ENCODE measurements around the gene DGKI. TPM values are rescaled to one million over a fixed set of nuclear protein-coding genes. Genes with fewer than 3 reads are reported as not detected.

Gene DGKI
- total RNA-seq, 1 experiment from 2014 or later, result 0.15 TPM

DNA sequence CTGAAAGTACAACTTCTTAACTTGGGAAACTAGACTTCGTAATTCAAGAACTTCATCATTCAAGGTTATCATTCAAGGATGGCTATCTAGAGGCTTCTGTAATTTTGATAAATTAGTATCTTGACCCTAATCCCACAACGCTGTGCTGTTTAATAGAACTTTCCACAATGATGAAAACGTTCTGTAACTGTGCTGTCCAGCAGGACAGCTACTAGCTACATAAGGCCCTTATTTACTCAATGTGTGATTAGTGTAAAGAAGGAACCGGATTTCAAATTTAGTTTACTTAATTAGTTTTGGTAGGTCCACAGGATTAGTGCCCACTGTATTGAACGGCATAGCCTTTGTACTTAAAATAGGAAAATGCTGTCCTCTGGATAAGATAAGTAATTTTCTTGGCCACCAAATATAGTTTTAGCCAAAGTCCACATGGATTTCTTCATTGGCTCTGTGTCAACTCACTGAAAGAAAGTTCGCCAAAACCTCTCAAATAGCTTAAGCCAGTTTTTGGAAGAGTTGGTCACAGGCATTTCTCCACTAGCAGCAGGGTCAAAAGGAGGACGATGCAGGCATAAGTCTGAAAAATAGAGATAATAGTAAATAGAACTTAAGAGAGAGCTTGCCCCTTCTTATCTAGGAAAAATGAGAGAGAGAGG is 17.3 kb downstream of the DGKI start:
- DNase-seq (ENCODE audit: low read depth, low spot score), result no peak
- no TSS peak for BruUV-seq (replicated peaks)
- POLR2A ChIA-PET, result no interaction called here
- RAD21 ChIA-PET (ENCODE audit: low non-redundant PET in 1 of 2, low total read pairs in 2 of 2, uncharacterized antibody in 2 of 2, unreplicated experiment in 2 of 2), result no interaction called here
- Histone ChIP-seq H3K9me3 (ENCODE audit: control insufficient read depth in 1 of 2, insufficient read depth in 1 of 2, low read depth in 1 of 2, low read length in 2 of 2) (no peaks in the 10 kb centered on the region), H2AFZ (ENCODE audit: low read depth, low read length, poor library complexity, severe bottlenecking) (no peak overlapping the region), H3K9me2 (ENCODE audit: insufficient read depth) (no peaks in the 10 kb centered on the region), H3K36me3 (ENCODE audit: control insufficient read depth in 1 of 2, insufficient read depth in 2 of 2, low read length in 2 of 2) (no peaks in the 10 kb centered on the region), H3K4me3 (replicated peaks in 1 of 2; ENCODE audit: low read depth in 1 of 2, low read length in 2 of 2) (no peak overlapping the region), H4K20me1 (ENCODE audit: insufficient read depth) (no peaks in the 10 kb centered on the region), H3K4me2 (ENCODE audit: low read length) (no peak overlapping the region), H3K27ac (ENCODE audit: low read depth, low read length) (no peak overlapping the region), H3K9ac (ENCODE audit: low read length) (no peak overlapping the region), H3K4me1 (ENCODE audit: control insufficient read depth in 1 of 2, insufficient read depth in 2 of 2, low read length in 2 of 2) (no peaks in the 10 kb centered on the region), H3K79me2 (ENCODE audit: insufficient read depth, low read length) (no peaks in the 10 kb centered on the region), H3K27me3 (ENCODE audit: insufficient read depth, low read length) (peaks cover 11% of the 10 kb centered on the region)
- TF ChIP-seq SP1 (IDR thresholded peaks at IDR 0.05; ENCODE audit: low read depth), result no peak
- TF ChIP-seq ATF3 (IDR thresholded peaks at IDR 0.05), result no peak
- TF ChIP-seq EGR1 (IDR thresholded peaks at IDR 0.05; ENCODE audit: low read depth), result no peak
- no peak for TF ChIP-seq CEBPB (IDR thresholded peaks at IDR 0.05; ENCODE audit: low read depth)
- TF ChIP-seq POLR2A (IDR thresholded peaks at IDR 0.05; ENCODE audit: borderline replicate concordance, extremely low read depth, insufficient read depth, insufficient read length), result no peak
- no peak for TF ChIP-seq ZFX (IDR thresholded peaks at IDR 0.05)
- TF ChIP-seq, protein P1, sequence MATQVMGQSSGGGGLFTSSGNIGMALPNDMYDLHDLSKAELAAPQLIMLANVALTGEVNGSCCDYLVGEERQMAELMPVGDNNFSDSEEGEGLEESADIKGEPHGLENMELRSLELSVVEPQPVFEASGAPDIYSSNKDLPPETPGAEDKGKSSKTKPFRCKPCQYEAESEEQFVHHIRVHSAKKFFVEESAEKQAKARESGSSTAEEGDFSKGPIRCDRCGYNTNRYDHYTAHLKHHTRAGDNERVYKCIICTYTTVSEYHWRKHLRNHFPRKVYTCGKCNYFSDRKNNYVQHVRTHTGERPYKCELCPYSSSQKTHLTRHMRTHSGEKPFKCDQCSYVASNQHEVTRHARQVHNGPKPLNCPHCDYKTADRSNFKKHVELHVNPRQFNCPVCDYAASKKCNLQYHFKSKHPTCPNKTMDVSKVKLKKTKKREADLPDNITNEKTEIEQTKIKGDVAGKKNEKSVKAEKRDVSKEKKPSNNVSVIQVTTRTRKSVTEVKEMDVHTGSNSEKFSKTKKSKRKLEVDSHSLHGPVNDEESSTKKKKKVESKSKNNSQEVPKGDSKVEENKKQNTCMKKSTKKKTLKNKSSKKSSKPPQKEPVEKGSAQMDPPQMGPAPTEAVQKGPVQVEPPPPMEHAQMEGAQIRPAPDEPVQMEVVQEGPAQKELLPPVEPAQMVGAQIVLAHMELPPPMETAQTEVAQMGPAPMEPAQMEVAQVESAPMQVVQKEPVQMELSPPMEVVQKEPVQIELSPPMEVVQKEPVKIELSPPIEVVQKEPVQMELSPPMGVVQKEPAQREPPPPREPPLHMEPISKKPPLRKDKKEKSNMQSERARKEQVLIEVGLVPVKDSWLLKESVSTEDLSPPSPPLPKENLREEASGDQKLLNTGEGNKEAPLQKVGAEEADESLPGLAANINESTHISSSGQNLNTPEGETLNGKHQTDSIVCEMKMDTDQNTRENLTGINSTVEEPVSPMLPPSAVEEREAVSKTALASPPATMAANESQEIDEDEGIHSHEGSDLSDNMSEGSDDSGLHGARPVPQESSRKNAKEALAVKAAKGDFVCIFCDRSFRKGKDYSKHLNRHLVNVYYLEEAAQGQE (IDR thresholded peaks at IDR 0.05; ENCODE audit: low read depth), result no peak
- TF ChIP-seq ZNF274 (IDR thresholded peaks at IDR 0.05; ENCODE audit: low read depth, low read length), result no peak
- TF ChIP-seq POLR2AphosphoS5 (IDR thresholded peaks at IDR 0.05; ENCODE audit: low read depth, low read length), result no peak
- no peak for TF ChIP-seq RAD21 (IDR thresholded peaks at IDR 0.05; ENCODE audit: low read depth)
- TF ChIP-seq, protein P2, sequence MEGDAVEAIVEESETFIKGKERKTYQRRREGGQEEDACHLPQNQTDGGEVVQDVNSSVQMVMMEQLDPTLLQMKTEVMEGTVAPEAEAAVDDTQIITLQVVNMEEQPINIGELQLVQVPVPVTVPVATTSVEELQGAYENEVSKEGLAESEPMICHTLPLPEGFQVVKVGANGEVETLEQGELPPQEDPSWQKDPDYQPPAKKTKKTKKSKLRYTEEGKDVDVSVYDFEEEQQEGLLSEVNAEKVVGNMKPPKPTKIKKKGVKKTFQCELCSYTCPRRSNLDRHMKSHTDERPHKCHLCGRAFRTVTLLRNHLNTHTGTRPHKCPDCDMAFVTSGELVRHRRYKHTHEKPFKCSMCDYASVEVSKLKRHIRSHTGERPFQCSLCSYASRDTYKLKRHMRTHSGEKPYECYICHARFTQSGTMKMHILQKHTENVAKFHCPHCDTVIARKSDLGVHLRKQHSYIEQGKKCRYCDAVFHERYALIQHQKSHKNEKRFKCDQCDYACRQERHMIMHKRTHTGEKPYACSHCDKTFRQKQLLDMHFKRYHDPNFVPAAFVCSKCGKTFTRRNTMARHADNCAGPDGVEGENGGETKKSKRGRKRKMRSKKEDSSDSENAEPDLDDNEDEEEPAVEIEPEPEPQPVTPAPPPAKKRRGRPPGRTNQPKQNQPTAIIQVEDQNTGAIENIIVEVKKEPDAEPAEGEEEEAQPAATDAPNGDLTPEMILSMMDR (IDR thresholded peaks at IDR 0.05 in 2 of 3, conservative IDR thresholded peaks at IDR 0.05 in 1 of 3; ENCODE audit: borderline replicate concordance in 1 of 3, insufficient read depth in 1 of 3, low read depth in 2 of 3, low read length in 2 of 3), result no peak
- no peak for TF ChIP-seq TCF7L2 (IDR thresholded peaks at IDR 0.05; ENCODE audit: borderline replicate concordance, extremely low read depth, insufficient read depth, insufficient read length)
- TF ChIP-seq FOSL1 (IDR thresholded peaks at IDR 0.05; ENCODE audit: low read depth), result no peak
- no peak for TF ChIP-seq SIN3A (IDR thresholded peaks at IDR 0.05; ENCODE audit: low read depth)
- no peak for TF ChIP-seq YY1 (IDR thresholded peaks at IDR 0.05; ENCODE audit: extremely low read depth, insufficient replicate concordance, low read depth, low read length)
- no peak for TF ChIP-seq CBX3 (IDR thresholded peaks at IDR 0.05; ENCODE audit: low read depth)
- TF ChIP-seq EZH2phosphoT487 (IDR thresholded peaks at IDR 0.05; ENCODE audit: borderline replicate concordance), result no peak
- TF ChIP-seq, protein P3, sequence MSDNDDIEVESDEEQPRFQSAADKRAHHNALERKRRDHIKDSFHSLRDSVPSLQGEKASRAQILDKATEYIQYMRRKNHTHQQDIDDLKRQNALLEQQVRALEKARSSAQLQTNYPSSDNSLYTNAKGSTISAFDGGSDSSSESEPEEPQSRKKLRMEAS (IDR thresholded peaks at IDR 0.05), result no peak
- intact Hi-C loops (cut with micrococcal nuclease), result no loop called here
- CTCF ChIA-PET, result no interaction called here
- no peak for ATAC-seq

Data from HCT116 (cell line).